ENCODE data around the gene CARD14. TPM values are rescaled to one million over a fixed set of nuclear protein-coding genes. Genes with fewer than 3 reads are reported as not detected.
"Not testable (repeated sequence)": the region's sequence is repeated elsewhere in the genome, so short reads cannot be mapped to it uniquely, and the experiment has no call there.

The CARD14 gene
- total RNA-seq, 1 experiment from 2014 or later = 0.62 TPM

DNA sequence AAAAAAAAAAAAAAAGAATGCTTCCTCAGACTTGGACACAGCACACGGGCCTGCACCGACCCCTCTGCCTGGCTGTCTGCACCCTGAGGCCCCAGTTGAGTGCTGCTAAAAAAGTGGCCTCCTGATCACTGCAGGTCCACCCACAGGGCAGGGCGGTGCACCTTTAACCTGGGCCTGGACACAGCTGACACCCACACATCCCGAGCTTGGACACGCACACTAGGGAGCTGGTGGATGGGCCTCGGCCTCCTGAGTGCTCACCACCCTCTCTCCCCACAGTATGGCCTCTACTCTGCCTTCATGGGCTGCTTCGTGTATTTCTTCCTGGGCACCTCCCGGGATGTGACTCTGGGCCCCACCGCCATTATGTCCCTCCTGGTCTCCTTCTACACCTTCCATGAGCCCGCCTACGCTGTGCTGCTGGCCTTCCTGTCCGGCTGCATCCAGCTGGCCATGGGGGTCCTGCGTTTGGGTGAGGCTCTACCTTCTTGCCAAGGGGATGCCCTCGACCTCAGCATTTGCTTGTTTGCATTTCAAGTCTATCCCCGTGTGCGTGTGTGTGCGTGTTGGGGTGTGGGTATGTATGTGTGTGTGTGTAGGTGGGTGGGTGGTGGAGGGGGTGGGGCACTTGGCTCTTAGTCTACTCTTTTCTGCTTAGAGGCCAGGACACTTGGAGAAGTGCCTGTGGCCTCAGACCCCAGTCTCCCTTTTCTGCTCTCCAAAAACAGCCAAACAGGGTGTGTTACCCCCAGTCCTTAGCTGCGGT is 52.7 kb downstream of the CARD14 start:
- no peak for DNase-seq (ENCODE audit: extremely low read depth, low read depth)

DNA sequence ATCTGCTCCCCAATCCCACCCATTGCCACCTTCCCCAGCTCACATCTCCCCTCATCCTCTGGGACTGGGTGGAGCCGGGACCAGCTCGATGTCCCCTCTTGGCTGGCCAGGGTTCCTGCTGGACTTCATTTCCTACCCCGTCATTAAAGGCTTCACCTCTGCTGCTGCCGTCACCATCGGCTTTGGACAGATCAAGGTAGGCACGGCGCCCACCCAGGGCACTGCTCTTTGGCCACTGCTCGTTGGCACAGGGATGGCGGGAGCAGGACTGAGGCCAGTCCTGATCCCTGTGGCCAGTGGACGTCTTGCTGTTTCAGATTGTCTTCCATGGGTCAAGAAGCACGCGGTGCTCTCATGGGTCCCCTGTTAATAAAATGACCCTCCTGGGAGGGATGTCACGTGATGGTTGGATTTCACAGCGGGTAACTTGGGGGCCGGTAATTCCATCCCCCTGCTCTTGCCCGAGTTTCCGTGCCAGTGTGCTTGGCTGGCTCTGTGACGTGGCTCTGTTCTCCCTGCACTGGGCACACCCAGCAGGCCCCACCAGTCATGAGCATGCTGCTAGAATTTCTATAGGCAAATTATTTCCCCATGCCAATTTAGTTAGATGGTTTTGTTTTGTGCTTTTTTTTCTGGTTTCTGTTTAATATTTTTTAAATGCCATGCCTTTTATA is 53.4 kb downstream of the CARD14 start:
- no peak for DNase-seq (ENCODE audit: extremely low read depth, low read depth)

DNA sequence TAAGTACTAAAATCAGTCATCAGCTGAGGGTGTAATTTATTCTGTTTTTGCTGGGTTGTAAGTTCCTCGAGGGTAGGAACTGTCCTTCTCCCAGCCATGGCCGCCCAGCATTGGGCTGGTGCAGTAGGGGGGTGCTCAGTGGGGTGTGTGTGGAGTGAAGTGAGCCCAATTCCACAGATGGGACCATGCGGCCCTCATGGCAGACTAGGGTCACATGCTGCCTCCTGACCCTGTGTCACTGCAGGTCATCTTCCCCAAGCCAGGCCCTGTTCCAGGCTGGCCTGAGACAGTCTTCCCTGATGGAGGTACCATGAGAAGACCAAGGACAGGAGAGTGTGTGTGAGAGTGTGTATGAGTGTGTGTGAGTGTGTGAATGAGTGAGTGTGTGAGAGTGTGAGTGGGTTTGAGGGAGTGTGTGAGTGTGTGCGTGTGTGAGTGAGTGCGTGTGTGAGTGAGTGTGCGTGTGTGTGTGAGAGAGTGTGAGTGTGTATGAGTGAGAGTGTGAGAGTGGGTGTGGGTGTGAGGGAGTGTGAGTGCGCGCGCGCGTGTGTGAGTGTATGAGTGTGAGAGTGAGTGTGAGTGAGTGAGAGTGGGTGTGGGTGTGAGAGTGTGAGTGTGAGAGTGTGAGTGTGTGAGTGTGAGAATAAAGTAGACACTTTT is 54.1 kb downstream of the CARD14 start:
- no peak for DNase-seq (ENCODE audit: extremely low read depth, low read depth)

DNA sequence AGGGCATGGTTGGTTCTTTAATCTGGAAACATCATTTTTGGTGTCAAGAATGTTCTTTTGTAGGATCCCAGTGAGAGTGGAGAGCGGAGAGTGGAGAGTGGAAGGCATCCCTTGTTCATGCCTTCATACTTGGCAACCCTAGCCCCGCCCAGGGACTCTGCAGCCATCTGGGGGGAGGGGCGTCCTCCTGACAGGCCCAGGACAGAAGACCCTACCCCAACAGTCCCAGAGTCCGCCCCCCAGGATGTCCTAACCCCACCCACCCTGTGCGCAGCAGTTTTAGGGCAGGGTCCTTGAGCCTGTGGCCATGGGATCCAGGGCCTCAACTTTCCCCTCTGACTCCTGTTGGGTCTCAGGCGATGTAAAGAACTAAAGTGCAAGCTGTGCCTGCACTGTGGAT is 54.9 kb downstream of the CARD14 start:
- DNase-seq (ENCODE audit: extremely low read depth, low read depth) = no peak

DNA sequence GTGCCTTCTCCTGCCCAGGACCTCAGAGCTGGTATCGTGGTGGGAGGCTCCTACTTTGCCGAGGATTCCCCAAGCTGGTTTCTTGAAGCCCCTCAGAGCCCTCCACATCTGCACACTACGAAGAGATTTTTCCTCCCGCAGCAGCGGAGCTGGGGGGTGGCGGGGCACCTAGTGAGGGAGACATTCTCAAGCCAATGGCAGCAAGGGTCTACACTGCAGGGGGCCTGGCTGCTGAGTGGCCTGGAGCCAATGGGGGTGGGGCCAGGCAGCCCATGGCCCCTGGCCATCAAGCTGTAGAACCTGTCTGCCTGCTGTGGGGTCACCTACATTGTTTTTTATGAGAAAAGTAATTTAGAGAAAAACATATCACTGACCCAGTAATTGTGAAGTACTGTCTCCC is 55.4 kb downstream of the CARD14 start:
- DNase-seq (ENCODE audit: extremely low read depth, low read depth) = no peak

DNA sequence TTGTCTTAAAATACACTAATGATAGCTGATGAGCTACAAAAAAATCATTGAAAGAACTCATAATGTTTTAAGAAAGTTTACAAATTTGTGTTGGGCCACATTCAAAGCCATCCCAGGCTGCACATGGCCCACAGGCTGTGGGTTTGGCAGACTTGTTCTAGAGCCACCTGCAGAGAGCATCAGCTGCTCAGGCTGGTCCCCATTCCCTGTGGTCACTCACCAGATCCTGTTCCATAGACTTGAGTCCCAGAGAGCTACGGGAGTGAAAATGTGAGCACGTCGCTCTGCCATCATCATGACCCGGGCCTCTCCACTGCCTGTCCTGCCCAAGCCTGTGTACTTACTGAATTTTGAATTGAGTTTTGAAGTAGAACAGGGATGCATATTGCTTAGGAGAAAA is 57.3 kb downstream of the CARD14 start:
- DNase-seq (ENCODE audit: extremely low read depth, low read depth) = no peak

DNA sequence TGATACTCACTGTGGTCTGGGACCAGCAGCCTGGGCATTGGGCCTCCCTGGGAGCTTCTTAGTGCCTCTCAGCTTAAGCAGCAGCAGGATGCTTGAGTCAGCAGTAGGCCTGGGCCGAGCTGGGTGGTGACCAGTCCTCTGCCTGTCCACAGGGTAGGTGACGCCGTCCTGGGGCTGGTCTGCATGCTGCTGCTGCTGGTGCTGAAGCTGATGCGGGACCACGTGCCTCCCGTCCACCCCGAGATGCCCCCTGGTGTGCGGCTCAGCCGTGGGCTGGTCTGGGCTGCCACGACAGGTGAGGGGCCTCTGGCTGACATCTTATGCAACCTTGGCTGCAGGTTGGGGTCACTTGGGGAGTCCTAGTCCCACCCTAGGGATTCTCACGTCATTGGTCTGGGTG is 57.8 kb downstream of the CARD14 start:
- no peak for DNase-seq (ENCODE audit: extremely low read depth, low read depth)

DNA sequence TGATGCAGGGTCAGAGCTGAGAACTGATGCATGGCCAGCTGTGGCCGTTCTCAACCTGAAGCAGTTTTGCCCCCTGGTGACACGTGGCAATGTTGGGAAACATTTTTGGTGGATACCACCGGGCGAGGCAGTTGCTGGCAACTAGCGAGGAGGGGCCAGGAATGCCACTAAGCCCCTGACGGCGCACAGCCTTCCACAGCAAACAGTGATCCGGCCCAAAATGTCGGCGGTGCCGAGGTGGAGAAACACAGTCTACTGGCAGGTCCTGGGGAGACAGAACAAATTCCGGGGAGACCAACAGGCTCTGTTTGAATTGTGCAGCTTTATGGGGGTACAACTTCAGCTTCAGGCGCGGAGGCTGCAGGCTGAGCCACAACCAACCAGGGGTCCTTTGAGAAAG is 58.6 kb downstream of the CARD14 start:
- no peak for DNase-seq (ENCODE audit: extremely low read depth, low read depth)

DNA sequence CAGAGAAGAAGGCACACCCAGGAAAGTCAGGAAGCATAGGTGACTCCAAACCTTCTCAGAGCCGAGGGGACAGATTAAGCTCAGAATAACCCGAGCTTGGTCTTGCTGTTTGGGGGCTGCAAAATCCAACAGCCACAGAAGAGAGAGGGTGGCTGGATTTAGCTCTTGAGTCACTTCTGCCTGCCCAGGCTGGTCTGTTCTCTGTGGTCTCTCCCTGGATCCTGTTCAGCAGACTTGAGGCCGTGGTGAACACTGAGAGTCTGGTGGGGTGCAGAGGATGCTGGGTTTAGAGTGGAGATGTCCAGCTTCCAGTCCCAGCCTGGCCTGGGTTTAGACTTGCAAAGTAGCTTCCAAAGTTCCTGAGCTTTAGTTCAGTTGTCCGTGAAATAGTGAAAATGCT is 59.2 kb downstream of the CARD14 start:
- no peak for DNase-seq (ENCODE audit: extremely low read depth, low read depth)

DNA sequence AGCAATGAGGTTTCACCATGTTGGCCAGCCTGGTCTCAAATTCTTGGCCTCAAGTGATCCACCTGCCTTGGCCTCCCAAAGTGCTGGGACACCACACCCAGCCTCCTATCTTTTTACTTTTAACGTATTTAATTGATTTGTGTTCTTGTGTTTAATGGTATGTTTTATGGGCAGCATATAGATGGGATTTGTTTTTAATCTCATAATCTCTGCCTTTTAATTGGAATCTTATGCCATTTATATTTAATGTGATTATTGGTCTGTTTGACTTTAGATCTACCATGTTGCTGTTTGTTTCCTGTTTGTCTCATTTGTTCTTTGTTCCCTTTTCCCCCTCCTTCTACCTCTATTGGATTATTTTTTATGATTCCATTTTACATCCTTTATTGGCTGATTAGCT is 62.6 kb downstream of the CARD14 start:
- DNase-seq (ENCODE audit: extremely low read depth, low read depth) = no peak

DNA sequence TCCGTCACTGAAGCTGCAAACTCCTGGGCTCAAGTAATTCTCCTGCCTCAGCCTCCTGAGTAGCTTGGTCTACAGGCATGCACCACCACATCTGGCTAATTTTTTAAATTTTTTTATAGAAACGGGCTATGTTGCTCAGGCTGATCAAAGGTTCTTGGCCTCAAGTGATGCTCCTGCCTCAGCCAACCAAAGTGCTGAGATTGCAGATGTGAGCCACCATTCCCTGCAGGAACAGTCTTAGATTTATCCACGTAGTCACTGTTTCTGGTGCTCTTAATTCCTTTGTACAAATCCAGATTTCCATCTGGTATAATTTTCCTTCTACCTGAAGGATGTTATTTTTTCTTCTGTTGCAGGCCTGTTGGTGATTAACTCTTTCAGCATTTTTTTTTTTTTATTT is 63.4 kb downstream of the CARD14 start:
- DNase-seq (ENCODE audit: extremely low read depth, low read depth) = no peak

DNA sequence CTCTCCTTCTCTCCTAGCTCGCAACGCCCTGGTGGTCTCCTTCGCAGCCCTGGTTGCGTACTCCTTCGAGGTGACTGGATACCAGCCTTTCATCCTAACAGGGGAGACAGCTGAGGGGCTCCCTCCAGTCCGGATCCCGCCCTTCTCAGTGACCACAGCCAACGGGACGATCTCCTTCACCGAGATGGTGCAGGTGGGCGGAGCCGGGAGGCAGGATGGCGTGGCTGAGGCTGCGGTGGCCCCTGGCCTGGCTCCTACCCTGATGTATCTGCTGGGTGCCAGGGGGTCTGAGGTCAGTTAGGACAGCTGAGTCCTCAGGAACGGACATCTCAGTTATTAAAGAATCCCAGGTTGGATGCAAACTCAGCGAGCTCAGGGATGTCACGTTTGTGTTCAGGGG is 67.1 kb downstream of the CARD14 start:
- no peak for DNase-seq (ENCODE audit: extremely low read depth, low read depth)

DNA sequence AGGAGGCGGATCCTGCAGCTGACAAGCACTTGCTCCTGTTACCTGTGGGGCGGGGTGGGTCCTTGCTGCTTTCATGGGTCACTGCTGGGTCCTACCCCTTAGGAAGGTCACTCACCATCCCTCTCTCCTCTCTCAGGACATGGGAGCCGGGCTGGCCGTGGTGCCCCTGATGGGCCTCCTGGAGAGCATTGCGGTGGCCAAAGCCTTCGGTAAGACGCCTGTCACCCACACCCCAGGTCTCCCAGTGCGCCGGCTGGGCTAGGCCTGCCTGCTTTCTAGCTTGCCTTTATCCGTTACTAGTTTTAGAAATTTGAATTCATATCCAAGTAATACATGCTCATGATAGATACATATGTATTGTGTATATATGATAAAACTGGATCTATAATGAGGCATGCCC is 67.6 kb downstream of the CARD14 start:
- no peak for DNase-seq (ENCODE audit: extremely low read depth, low read depth)

DNA sequence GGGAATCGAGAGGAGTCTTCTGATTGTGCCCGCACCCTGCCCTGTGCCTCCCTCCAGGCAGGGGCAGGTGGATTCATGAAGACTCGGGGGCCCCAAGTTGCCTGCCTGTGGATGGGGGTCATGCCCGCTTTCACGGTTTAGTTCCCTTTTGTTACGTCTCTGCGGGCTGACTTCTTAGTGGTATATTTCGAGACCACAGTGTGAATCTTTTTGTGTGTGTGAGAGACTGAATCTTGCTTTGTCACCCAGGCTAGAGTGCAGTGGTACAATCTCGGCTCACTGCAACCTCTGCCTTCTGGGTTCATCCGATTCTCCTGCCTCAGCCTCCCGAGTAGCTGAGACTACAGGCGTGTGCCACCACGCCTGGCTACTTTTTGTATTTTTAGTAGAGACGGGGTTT is 72.7 kb downstream of the CARD14 start:
- DNase-seq (ENCODE audit: extremely low read depth, low read depth) = no peak

DNA sequence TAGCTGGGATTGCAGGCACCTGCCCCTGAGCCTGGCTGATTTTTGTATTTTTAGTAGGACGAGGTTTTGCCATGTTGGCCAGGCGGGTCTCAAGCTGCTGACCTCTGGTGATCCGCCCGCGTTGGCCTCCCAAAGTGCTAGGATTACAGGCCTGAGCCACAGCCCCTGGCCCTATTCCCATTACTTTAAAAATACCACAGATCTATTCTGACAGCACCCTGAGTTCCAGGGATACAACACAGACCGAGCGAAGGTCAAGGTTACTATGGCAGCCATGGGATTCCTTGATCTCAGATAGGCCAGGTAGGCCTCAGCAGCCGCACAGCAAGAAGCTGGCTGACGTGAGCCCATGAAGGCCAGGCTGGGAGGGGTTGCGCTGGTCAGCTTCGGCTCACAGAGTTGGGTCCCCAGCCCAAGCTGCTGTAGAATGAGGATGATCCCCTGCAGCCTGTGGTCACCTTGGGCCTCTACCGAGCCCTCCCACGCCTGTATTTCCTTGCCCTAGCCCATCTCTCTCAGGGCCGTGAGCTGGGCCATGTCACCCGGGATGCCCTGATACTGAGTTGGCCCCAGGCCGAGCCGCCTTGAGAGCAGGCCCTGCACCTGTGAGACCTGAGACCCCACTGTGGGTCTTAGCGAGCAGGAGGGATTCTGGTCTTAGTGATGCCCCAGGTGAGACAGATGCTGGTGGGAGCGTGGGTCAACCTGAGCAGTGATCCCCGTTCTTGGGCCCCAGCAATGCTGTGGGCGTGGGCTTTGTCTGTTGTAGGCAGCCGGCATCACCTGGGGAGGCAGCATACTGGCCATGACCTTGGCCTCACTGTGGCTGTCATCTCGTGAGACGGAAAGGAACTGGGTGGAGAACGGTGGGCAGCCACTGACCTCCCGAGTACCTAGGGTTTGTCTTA is 74.0 kb downstream of the CARD14 start:
- no peak for DNase-seq (ENCODE audit: extremely low read depth, low read depth)

DNA sequence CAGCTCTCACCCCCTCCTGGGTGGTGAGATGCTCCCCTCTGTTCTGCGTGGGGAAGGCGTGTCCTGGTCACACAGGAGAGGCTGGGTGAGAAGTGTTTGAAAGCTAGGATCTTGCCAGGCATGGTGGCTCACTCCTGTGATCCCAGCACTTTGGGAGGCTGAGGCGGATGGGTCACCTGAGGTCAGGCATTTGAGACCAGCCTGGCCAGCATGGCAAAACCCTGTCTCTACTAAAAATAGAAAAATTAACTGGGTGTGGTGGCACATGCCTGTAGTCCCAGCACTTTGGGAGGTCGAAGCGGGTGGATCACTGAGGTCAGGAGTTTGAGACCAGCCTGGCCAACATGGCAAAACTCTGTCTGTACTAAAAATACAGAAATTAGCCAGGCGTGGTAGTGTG is 74.6 kb downstream of the CARD14 start:
- DNase-seq (ENCODE audit: extremely low read depth, low read depth) = not testable (repeated sequence)

DNA sequence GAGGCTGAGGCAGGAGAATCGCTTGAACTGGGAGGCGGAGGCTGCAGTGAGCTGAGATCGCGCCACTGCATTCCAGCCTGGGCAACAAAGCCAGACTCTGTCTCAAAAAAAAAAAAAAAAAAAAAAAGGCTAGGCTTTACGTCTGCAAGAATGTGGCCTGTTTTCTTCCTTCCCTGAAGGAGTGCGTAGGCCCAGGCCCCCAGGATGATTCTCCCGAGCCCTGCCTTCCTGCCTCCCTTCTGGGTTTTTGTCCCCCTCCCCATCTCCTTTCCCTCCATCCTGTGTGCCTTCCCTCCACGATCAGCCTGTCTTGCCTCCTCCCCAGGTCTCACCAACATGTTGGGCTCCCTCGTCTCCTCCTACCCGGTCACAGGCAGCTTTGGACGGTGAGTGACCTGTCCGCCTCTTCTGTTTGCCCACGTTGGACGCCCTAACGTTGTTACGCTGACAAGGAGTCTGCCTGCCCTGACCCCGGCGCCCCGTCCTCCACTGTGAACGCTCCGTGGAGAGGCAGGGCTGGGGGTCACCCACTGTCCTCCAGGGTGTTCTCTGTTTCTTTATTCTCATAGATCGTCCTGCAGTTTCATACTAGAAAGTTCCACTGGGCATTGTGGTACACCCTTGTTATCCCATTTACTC is 75.2 kb downstream of the CARD14 start:
- no peak for DNase-seq (ENCODE audit: extremely low read depth, low read depth)

DNA sequence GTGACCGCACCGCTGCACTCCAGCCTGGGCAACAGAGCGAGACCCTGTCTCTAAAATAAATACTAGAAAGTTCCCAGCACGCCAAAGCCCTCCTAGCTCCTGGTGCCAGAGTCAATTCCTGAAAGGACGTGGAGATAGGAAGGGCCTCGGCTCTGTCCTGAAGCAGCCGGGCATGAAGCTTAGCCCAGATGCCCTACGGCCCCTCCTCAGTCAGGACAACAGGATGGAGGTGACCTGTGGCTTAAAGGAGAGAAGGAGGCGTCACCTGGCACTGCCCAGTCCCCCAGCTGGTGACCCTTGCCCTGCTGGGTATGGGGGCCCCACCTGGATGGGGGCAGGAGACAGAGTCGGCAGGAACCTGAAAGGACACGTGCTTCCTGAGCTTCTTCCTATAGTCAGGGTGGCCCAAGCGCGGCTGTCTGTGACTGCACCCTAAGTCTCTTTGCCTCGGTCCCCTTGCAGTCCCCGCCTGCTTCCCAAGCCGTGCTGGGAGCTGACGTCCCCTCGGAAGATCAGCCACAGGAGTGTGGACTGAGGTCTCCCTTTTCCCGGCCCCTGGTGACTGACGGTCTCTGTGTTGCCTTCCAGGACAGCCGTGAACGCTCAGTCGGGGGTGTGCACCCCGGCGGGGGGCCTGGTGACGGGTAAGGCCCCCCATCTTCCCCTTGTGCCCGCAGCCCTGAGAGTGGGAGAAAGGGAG is 75.9 kb downstream of the CARD14 start:
- DNase-seq (ENCODE audit: extremely low read depth, low read depth) = no peak

DNA sequence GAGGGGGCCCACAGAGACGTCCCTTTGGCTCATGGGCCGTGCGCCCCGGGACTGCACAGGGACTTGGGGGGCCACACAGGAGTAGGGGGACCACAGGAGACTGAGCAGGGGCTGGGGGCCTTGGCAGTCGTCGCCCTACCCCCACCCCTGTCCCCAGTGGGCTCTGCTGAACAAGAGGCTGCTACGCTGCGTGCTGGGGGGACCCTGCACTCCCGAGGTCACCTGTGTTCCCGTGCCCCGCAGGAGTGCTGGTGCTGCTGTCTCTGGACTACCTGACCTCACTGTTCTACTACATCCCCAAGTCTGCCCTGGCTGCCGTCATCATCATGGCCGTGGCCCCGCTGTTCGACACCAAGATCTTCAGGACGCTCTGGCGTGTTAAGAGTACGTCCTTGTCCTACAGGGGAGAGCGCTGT is 76.4 kb downstream of the CARD14 start:
- no peak for DNase-seq (ENCODE audit: extremely low read depth, low read depth)

DNA sequence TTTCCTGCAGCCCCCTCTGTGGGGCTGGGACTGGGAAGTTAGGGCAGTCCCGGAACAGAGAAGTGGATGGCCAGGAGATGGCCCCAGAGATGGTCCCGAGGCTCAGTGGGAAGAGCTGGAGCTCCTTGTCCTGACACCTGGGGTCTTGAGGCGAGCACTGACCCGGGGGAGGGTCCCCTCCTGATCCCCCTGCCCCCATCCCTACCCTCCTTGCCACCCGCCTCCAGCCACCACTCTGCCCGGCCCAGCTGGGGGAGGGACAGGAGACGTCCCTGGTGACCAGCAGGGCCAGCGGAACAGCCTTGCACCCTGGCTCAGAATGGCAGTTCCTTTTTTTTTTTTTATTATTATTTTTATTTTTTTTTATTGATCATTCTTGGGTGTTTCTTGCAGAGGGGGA is 76.9 kb downstream of the CARD14 start:
- no peak for DNase-seq (ENCODE audit: extremely low read depth, low read depth)
